OCI-LY7 (cell line): ENCODE results near the gene SRGAP3. TPM values are rescaled to one million over a fixed set of nuclear protein-coding genes. Genes with fewer than 3 reads are reported as not detected.

Experiments
- BruUV-seq: library from RNA; stranded (reverse); fragments of 400-500 nt; replicated peaks from 2 replicates; lab custom pipeline; 2021; lab: Mats Ljungman, UMichigan
- CTCF ChIA-PET: fragments of 300-600 bp; sonication (Branson Sonifier 250); formaldehyde crosslinking; loops from one replicate; lab custom pipeline; 2022; ENCODE audit warnings: antibody characterized with exemption; ENCODE audit not compliant: unreplicated experiment; lab: Charles Lee
- POLR2A ChIA-PET: fragments of 300-600 bp; sonication (Branson Sonifier 250); formaldehyde crosslinking; loops from one replicate; lab custom pipeline; 2022; ENCODE audit warnings: antibody characterized with exemption; lab: Charles Lee
- DNase-seq: peaks from one replicate; pipeline ENCODE4 v3.0.0-alpha.2; 2015; ENCODE audit warnings: low spot score
- H2AFZ ChIP-seq: fragments of 200-600 bp; sonication (generic), shearing (Covaris generic); 2 replicates; pipeline ENCODE4 v1.6.1; 2014; ENCODE audit warnings: mild to moderate bottlenecking, antibody characterized with exemption, low read length, moderate library complexity
- H3K27ac ChIP-seq: fragments of 200-600 bp; sonication (generic); 2 replicates; pipeline ENCODE4 v1.5.1; 2014; ENCODE audit warnings: mixed run types, low read depth, mild to moderate bottlenecking, moderate library complexity, low read length, inconsistent platforms; ENCODE audit not compliant: poor library complexity, severe bottlenecking
- H3K36me3 ChIP-seq: fragments of 200-600 bp; sonication (generic); 2 replicates; pipeline ENCODE4 v1.6.1; 2014; ENCODE audit warnings: mild to moderate bottlenecking, antibody characterized with exemption, low read length, moderate library complexity, mixed read lengths; ENCODE audit not compliant: insufficient read depth
- H3K4me1 ChIP-seq: fragments of 200-600 bp; sonication (generic); 2 replicates; pipeline ENCODE4 v1.5.1; 2014; ENCODE audit warnings: mild to moderate bottlenecking, low read length; ENCODE audit not compliant: insufficient read depth, poor library complexity, severe bottlenecking
- H3K4me2 ChIP-seq: fragments of 200-600 bp; sonication (generic); 2 replicates; pipeline ENCODE4 v1.6.1; 2014; ENCODE audit warnings: mild to moderate bottlenecking, low read length
- H3K4me3 ChIP-seq: fragments of 200-600 bp; sonication (generic); 2 replicates; pipeline ENCODE4 v1.5.1; 2014; ENCODE audit warnings: mild to moderate bottlenecking, low read depth, low read length; ENCODE audit not compliant: poor library complexity, severe bottlenecking
- H3K79me2 ChIP-seq: fragments of 200-600 bp; sonication (generic); 2 replicates; pipeline ENCODE4 v1.6.1; 2016; ENCODE audit warnings: low read depth, mild to moderate bottlenecking, low read length, moderate library complexity, mixed read lengths; ENCODE audit not compliant: insufficient read depth
- H3K9me2 ChIP-seq: fragments of 200-600 bp; sonication (generic); 2 replicates; pipeline ENCODE4 v1.6.1; 2016; ENCODE audit warnings: mild to moderate bottlenecking, low read length, mixed read lengths; ENCODE audit not compliant: insufficient read depth
- H3K9me3 ChIP-seq: fragments of 200-600 bp; sonication (generic); 2 replicates; pipeline ENCODE4 v1.6.1; 2014; ENCODE audit warnings: mild to moderate bottlenecking, mixed run types, low read length, mixed read lengths
- H4K20me1 ChIP-seq: fragments of 200-600 bp; sonication (generic); 2 replicates; pipeline ENCODE4 v1.6.1; 2014; ENCODE audit warnings: mild to moderate bottlenecking, antibody characterized with exemption, low read length, moderate library complexity, mixed read lengths; ENCODE audit not compliant: insufficient read depth
- EZH2phosphoT487 ChIP-seq: fragments of 200-600 bp; sonication (generic); IDR thresholded peaks from 2 replicates; pipeline ENCODE4 v1.6.1; 2018; ENCODE audit warnings: low read depth, borderline replicate concordance, mild to moderate bottlenecking, mixed run types, antibody characterized with exemption, low read length, moderate library complexity, mixed read lengths
- intact Hi-C: fragments of 100-400 bp; cut with micrococcal nuclease; formaldehyde crosslinking; loops from one replicate; pipeline ENCODE4 v1.10.0; 2022; ENCODE audit not compliant: unreplicated experiment
- total RNA-seq, 2 experiments: library from RNA; depleted of rRNA in 1 of 2; stranded (reverse); fragments of >200 nt in 1 of 2; shearing (Covaris generic) in 1 of 2; gene quantifications; 2 replicates each; pipeline ENCODE4 v1.2.3, GENCODE V29; 2014 to 2022
- TF ChIP-seq, protein P1 (sequence below): fragments of 200-600 bp; sonication (generic); conservative IDR thresholded peaks from 2 replicates; pipeline ENCODE4 v1.5.1; 2014; ENCODE audit warnings: mild to moderate bottlenecking, antibody characterized with exemption, low read length, moderate library complexity, mixed read lengths

The SRGAP3 gene
- total RNA-seq, 2 experiments from 2014 or later: 1.5 to 1.7 TPM

DNA sequence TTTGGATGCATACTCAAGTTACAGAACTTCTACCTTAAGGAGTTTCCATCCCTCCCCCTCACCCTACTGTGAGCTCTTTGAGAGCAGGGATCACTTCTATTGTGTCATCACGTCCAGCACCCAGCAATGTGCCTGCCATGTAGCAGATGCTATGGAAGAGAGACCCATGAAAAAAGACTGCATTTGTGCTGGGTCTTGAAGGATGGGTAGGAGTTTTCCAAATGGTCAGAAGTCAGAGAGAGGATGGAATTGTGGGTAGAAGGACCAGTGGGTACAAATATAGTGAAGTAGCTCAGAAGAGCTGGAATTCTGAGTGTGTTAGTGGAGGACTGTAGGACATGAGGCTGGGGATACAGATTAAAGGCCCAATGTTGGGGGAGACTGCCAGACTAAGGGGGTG is 141.7 kb downstream of the SRGAP3 start:
- no peak overlapping the region for H3K27ac ChIP-seq
- intact Hi-C loops: no loop called here

DNA sequence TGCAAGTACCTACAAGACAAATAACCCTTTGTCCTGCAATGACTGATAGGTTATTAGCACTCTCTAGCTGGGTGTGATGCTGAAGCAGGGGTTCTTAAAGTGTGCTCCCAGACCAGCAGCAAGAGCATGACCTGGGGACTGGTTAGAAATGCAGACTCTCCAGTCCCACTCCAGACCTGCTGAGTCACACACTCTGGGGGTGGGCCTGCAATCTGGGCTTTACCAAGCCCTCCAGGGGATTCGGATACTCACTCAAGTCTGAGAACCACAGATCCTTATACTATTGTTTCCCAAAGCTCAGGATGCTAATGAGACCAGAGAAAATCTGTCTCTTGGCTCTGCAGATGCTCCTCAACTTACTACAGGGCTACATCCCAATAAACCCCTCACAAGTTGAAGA is 144.0 kb downstream of the SRGAP3 start:
- H3K4me1 ChIP-seq: no peaks in the 10 kb centered on the region
- TF ChIP-seq, protein P1, sequence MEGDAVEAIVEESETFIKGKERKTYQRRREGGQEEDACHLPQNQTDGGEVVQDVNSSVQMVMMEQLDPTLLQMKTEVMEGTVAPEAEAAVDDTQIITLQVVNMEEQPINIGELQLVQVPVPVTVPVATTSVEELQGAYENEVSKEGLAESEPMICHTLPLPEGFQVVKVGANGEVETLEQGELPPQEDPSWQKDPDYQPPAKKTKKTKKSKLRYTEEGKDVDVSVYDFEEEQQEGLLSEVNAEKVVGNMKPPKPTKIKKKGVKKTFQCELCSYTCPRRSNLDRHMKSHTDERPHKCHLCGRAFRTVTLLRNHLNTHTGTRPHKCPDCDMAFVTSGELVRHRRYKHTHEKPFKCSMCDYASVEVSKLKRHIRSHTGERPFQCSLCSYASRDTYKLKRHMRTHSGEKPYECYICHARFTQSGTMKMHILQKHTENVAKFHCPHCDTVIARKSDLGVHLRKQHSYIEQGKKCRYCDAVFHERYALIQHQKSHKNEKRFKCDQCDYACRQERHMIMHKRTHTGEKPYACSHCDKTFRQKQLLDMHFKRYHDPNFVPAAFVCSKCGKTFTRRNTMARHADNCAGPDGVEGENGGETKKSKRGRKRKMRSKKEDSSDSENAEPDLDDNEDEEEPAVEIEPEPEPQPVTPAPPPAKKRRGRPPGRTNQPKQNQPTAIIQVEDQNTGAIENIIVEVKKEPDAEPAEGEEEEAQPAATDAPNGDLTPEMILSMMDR: no peak
- no peak for TF ChIP-seq EZH2phosphoT487
- H3K9me2 ChIP-seq: no peaks in the 10 kb centered on the region
- BruUV-seq: no TSS peak
- intact Hi-C loops: no loop called here
- CTCF ChIA-PET: no interaction called here
- H3K79me2 ChIP-seq: no peaks in the 10 kb centered on the region
- POLR2A ChIA-PET: no interaction called here
- H3K4me2 ChIP-seq: no peak overlapping the region
- H3K27ac ChIP-seq: no peak overlapping the region
- no peaks in the 10 kb centered on the region for H4K20me1 ChIP-seq
- no peak for DNase-seq
- H3K4me3 ChIP-seq: no peak overlapping the region
- no peak overlapping the region for H2AFZ ChIP-seq
- no peaks in the 10 kb centered on the region for H3K9me3 ChIP-seq
- H3K36me3 ChIP-seq: no peaks in the 10 kb centered on the region

More for the DNA sequence above, 141.7 kb downstream of the SRGAP3 start:
- ChIA-PET CTCF (no interaction called here), POLR2A (no interaction called here)
- no peaks in the 10 kb centered on the region for H4K20me1 ChIP-seq
- H2AFZ ChIP-seq: no peak overlapping the region
- H3K36me3 ChIP-seq: no peaks in the 10 kb centered on the region
- H3K4me1 ChIP-seq: no peaks in the 10 kb centered on the region
- TF ChIP-seq EZH2phosphoT487: no peak
- TF ChIP-seq, protein P1: no peak
- BruUV-seq: no TSS peak
- H3K4me2 ChIP-seq: no peak overlapping the region
- H3K4me3 ChIP-seq: no peak overlapping the region
- H3K9me3 ChIP-seq: no peaks in the 10 kb centered on the region
- no peaks in the 10 kb centered on the region for H3K79me2 ChIP-seq
- DNase-seq: no peak
- no peaks in the 10 kb centered on the region for H3K9me2 ChIP-seq

DNA sequence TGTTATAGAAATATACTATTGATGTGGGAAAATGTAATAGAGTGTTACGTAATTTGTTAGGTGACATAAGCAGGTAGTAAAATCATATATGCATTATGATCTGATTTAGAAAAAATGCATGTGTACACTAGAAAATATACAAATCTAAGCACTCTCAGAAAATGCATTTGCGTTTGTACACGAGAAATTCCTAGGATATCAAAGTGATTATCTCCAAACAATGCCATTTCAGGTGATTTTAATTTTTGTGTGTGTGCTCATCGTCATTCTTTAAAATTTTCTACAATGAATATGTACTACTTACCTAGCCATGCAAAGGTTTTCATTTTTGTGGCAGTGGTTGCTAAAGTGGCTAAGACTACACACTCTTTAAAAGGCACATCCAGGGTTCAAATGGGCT is 145.3 kb downstream of the SRGAP3 start:
- Histone ChIP-seq H3K36me3 (no peaks in the 10 kb centered on the region), H3K4me2 (no peak overlapping the region), H3K27ac (no peak overlapping the region), H3K9me3 (no peaks in the 10 kb centered on the region), H3K4me1 (no peaks in the 10 kb centered on the region), H3K4me3 (no peak overlapping the region), H3K79me2 (no peaks in the 10 kb centered on the region), H3K9me2 (no peaks in the 10 kb centered on the region), H2AFZ (no peak overlapping the region), H4K20me1 (no peaks in the 10 kb centered on the region)
- TF ChIP-seq, protein P1: no peak
- no peak for TF ChIP-seq EZH2phosphoT487
- POLR2A ChIA-PET: no interaction called here
- CTCF ChIA-PET: no interaction called here
- BruUV-seq: no TSS peak
- intact Hi-C loops: no loop called here
- DNase-seq: no peak
